ENCODE data around the gene FSCN2.
A peak's percentile ranks its signal among the peaks of the same experiment; 100 is the strongest.

Gene FSCN2

GRCh38 chr17:81512562-81513371 lies 15.4 kb upstream of the FSCN2 start, which contains the start of gene ACTG1:
Gene ACTG1 (minus strand): TSS chr17:81512799. CDS start chr17:81512354, 445 bp downstream.
- no peaks in the 10 kb centered on the region for H3K27me3 ChIP-seq (ENCODE audit: insufficient read depth, low read length)
- H3K4me1 ChIP-seq (ENCODE audit: insufficient read depth, low read length, severe bottlenecking) = peaks cover 67% of the 10 kb centered on the region
- TF ChIP-seq CTCF (IDR thresholded peaks at IDR 0.05; ENCODE audit: low read length) (no peak), EZH2 (IDR thresholded peaks at IDR 0.05; ENCODE audit: borderline replicate concordance, low read length) (no peak)
- no peak within 1 kb of the TSS for H2AFZ ChIP-seq (ENCODE audit: low read length)
- H3K4me3 ChIP-seq (ENCODE audit: low read depth, low read length, poor library complexity, severe bottlenecking) = peak within 1 kb of the TSS; percentile 99
- H3K27ac ChIP-seq (ENCODE audit: low read depth, low read length, poor library complexity, severe bottlenecking) = peak within 1 kb of the TSS; percentile 96
- H3K4me2 ChIP-seq (ENCODE audit: low read length) = peak within 1 kb of the TSS; percentile 96
- peaks cover 36% of the 10 kb centered on the region for H3F3A ChIP-seq (ENCODE audit: insufficient read depth, low read length)
- peaks cover 6% of the 10 kb centered on the region; the same call in 1 of the 2 replicates for H3K79me2 ChIP-seq (ENCODE audit: insufficient read depth, low read length)
- H3K9ac ChIP-seq (ENCODE audit: low read length) = peak within 1 kb of the TSS; percentile 98
- no peaks in the 10 kb centered on the region for H3K9me3 ChIP-seq (ENCODE audit: low read length)
- H3K36me3 ChIP-seq (ENCODE audit: insufficient read depth, low read length) = peaks cover 42% of the 10 kb centered on the region
- H3K9me2 ChIP-seq (ENCODE audit: low read depth, low read length) = no peaks in the 10 kb centered on the region
- no peaks in the 10 kb centered on the region for H4K20me1 ChIP-seq (ENCODE audit: insufficient read depth, low read length)

- peaks cover 42% of the 10 kb centered on the region for H3K36me3 ChIP-seq (ENCODE audit: insufficient read depth, low read length)
- no peaks in the 10 kb centered on the region for H3K9me3 ChIP-seq (ENCODE audit: low read length)
- peak overlapping the region; percentile 96 for H3K4me2 ChIP-seq (ENCODE audit: low read length)
- peak overlapping the region; percentile 67 for H3K4me3 ChIP-seq (ENCODE audit: low read depth, low read length, poor library complexity, severe bottlenecking)
- TF ChIP-seq CTCF (IDR thresholded peaks at IDR 0.05; ENCODE audit: low read length) (no peak), EZH2 (IDR thresholded peaks at IDR 0.05; ENCODE audit: borderline replicate concordance, low read length) (no peak)
- no peaks in the 10 kb centered on the region for H3K9me2 ChIP-seq (ENCODE audit: low read depth, low read length)
- H3K9ac ChIP-seq (ENCODE audit: low read length) = peak overlapping the region; percentile 85
- no peaks in the 10 kb centered on the region for H3K27me3 ChIP-seq (ENCODE audit: insufficient read depth, low read length)
- peaks cover 73% of the 10 kb centered on the region for H3K4me1 ChIP-seq (ENCODE audit: insufficient read depth, low read length, severe bottlenecking)
- peaks cover 6% of the 10 kb centered on the region; the same call in 1 of the 2 replicates for H3K79me2 ChIP-seq (ENCODE audit: insufficient read depth, low read length)
- H4K20me1 ChIP-seq (ENCODE audit: insufficient read depth, low read length) = no peaks in the 10 kb centered on the region
- peak overlapping the region; percentile 96 for H3K27ac ChIP-seq (ENCODE audit: low read depth, low read length, poor library complexity, severe bottlenecking)
- peaks cover 34% of the 10 kb centered on the region for H3F3A ChIP-seq (ENCODE audit: insufficient read depth, low read length)
- no peak overlapping the region for H2AFZ ChIP-seq (ENCODE audit: low read length)
Observed at GRCh38 chr17:81513372-81513752, 14.8 kb upstream of the FSCN2 start.

GRCh38 chr17:81513753-81514488 lies 14.3 kb upstream of the FSCN2 start:
- peaks cover 76% of the 10 kb centered on the region for H3K4me1 ChIP-seq (ENCODE audit: insufficient read depth, low read length, severe bottlenecking)
- H3K27me3 ChIP-seq (ENCODE audit: insufficient read depth, low read length) = no peaks in the 10 kb centered on the region
- peaks cover 6% of the 10 kb centered on the region; the same call in 1 of the 2 replicates for H3K79me2 ChIP-seq (ENCODE audit: insufficient read depth, low read length)
- no peaks in the 10 kb centered on the region for H4K20me1 ChIP-seq (ENCODE audit: insufficient read depth, low read length)
- no peaks in the 10 kb centered on the region for H3K9me2 ChIP-seq (ENCODE audit: low read depth, low read length)
- H3F3A ChIP-seq (ENCODE audit: insufficient read depth, low read length) = peaks cover 29% of the 10 kb centered on the region
- H3K9ac ChIP-seq (ENCODE audit: low read length) = peak overlapping the region; percentile 85
- no peaks in the 10 kb centered on the region for H3K9me3 ChIP-seq (ENCODE audit: low read length)
- peak overlapping the region; percentile 96 for H3K4me2 ChIP-seq (ENCODE audit: low read length)
- peak overlapping the region; percentile 96 for H3K27ac ChIP-seq (ENCODE audit: low read depth, low read length, poor library complexity, severe bottlenecking)
- TF ChIP-seq EZH2 (IDR thresholded peaks at IDR 0.05; ENCODE audit: borderline replicate concordance, low read length) (no peak), CTCF (IDR thresholded peaks at IDR 0.05; ENCODE audit: low read length) (no peak)
- peak overlapping the region; percentile 67 for H3K4me3 ChIP-seq (ENCODE audit: low read depth, low read length, poor library complexity, severe bottlenecking)
- peaks cover 36% of the 10 kb centered on the region for H3K36me3 ChIP-seq (ENCODE audit: insufficient read depth, low read length)
- no peak overlapping the region for H2AFZ ChIP-seq (ENCODE audit: low read length)
